GM13977 (cell line): ENCODE measurements around the gene ARHGAP19.

Experiments used
- DNase-seq: peaks from one replicate; pipeline ENCODE4 v3.0.0; 2012; ENCODE audit warnings: low spot score
- in situ Hi-C: fragments of 300-500 bp; cut with MboI; formaldehyde crosslinking; loops from one replicate; pipeline ENCODE4 v1.12.0; 2022; ENCODE audit warnings: low sequenced_read_pairs, low pct_unique_long_range_greater_than_20kb, mixed read lengths, inconsistent platforms; ENCODE audit not compliant: unreplicated experiment
- TF ChIP-seq, protein P1 (sequence below): IDR thresholded peaks from 2 replicates; pipeline ENCODE4 v1.5.1; 2012; ENCODE audit warnings: mild to moderate bottlenecking, control low read depth; ENCODE audit not compliant: insufficient read depth; ENCODE audit errors: extremely low read depth, missing control alignments

The ARHGAP19 gene

DNA sequence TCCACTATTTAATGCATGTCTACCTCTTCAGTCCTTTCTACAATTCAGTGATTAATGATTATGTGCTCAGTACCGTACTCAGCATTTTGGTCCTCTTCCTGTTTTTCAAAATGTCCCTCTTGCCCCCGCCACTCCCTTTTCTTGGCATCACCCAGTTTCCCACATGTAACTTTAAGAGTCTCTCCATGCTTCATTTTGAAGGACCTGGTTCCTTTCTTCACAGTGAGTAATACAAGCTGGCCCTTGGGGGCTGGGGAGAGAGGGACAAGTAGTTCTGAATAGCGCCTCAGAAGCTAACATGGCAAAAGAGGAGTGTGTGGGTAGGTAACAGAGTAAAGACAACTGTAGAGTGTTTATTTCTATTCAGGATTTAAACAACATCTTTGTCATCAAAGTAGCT, 72.1 kb downstream of the ARHGAP19 start:
- in situ Hi-C loops, result no loop called here
- DNase-seq, result no peak
- TF ChIP-seq, protein P1, sequence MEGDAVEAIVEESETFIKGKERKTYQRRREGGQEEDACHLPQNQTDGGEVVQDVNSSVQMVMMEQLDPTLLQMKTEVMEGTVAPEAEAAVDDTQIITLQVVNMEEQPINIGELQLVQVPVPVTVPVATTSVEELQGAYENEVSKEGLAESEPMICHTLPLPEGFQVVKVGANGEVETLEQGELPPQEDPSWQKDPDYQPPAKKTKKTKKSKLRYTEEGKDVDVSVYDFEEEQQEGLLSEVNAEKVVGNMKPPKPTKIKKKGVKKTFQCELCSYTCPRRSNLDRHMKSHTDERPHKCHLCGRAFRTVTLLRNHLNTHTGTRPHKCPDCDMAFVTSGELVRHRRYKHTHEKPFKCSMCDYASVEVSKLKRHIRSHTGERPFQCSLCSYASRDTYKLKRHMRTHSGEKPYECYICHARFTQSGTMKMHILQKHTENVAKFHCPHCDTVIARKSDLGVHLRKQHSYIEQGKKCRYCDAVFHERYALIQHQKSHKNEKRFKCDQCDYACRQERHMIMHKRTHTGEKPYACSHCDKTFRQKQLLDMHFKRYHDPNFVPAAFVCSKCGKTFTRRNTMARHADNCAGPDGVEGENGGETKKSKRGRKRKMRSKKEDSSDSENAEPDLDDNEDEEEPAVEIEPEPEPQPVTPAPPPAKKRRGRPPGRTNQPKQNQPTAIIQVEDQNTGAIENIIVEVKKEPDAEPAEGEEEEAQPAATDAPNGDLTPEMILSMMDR, result no peak

DNA sequence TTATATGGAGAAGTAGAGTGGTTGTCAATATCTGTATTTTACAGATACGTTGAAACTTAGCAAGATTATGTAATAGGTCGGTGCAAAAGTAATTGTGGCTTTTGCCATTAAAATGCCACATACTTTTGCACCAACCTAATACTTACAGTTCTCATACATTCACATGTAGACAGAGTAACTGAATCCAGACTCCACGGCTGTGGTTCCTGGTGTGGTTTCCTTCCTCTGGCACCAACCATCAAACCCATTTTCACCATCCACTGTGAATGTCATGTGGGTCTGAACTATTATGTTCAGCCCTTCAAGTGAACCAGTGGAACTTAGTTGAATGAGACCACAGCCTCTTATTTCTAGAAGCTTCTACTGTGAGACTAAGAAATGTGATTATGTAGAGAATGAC, 75.1 kb downstream of the ARHGAP19 start:
- TF ChIP-seq, protein P1, result no peak
- in situ Hi-C loops, result loop anchor here (10.0 kb wide), 1 partner anchor 142 kb away; no protein-coding TSS in a partner anchor
- no peak for DNase-seq

DNA sequence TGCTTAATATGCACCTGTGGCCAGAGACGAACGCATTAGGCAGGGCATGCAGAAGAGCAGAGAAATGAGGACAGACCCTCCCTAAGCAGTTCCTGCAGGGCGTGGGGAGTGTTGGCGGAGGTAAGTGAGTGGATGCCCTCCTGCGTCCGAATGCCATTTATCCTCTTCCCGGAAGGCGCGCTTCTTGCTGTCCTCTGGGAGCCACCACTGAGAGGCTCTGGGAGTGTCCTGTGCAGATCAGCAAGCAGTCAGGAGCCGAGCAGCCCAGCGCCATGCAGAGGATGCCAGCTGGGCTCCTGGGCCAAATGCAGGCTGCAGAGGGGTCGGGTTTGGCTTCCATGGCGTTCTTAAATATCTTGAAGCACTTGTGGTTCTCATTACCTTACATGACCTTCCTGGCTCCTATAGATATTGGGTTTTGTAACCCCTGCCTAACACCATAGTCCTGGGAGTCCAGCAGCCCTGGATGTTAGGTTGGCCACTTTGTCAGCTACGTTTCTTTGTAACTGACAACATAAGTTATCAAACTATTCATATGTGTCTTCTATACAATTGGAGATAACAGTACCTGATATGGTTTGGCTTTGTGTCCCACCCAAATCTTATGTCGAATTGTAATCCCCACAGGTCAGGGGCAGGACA, 76.7 kb downstream of the ARHGAP19 start:
- in situ Hi-C loops, result loop anchor here (10.0 kb wide), 1 partner anchor 141 kb away; no protein-coding TSS in a partner anchor
- TF ChIP-seq, protein P1, result no peak
- no peak for DNase-seq

DNA sequence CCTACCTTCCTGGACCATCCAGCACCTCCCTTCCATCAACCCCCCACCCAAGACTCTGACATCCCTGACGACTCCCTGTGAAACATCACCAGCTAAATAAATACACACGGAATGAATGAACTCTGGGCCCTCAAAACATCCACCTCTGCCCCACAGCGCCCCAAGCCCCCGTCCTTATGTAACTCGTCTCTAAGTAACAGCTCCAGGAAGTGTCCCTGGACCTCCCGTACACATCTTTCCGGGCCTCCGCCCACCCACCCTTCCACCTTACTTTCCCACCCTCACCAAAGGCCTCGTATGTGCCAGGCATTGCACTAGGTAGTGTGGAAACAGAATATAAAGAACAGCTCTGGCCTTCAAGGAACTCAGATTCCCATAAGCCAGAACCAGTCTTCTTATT, 79.0 kb downstream of the ARHGAP19 start:
- DNase-seq, result no peak
- in situ Hi-C loops, result loop anchor here (10.0 kb wide), 1 partner anchor 139 kb away; no protein-coding TSS in a partner anchor
- TF ChIP-seq, protein P1, result no peak

DNA sequence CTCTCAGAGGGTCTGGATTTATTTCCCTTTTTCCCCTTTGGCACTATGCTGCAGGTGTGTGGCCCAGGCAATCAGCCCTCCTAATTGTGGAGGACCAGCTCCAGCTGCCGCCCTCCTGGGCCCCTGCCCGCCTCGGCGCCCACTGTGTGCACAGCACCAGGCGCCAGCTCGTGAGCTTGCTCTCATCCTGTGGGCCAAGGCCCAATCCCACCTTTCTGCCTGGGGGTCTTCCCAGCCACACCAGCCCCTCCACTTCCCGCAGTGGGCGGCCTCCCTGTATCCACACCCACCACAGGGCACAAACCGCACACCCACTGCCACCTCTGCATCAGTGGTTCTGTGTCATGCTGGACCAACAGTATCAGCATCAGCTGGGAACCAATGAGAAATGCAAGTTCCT, 81.2 kb downstream of the ARHGAP19 start:
- TF ChIP-seq, protein P1, result no peak
- DNase-seq, result no peak
- in situ Hi-C loops, result loop anchor here (10.0 kb wide), 1 partner anchor 136 kb away; no protein-coding TSS in a partner anchor

DNA sequence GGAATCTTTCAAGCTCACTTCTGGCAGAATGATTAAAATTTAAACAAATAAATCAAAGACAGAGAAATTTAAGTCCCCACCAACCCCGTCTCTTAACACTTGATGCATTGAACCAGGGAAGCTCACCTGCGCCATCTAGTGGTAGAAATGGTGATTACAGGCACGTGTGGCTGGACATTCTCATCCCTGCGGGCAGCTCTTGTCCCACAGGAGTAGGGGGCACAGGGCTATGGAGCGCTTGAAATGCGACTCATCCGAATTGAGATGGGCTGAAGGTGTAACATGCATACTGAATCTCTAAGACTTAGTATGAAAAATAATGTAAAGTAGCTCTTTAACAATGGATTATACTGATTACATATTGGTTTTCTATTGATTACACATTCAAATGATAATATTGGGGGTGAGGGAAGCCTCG, 81.9 kb downstream of the ARHGAP19 start:
- in situ Hi-C loops, result loop anchor here (10.0 kb wide), 1 partner anchor 136 kb away; no protein-coding TSS in a partner anchor
- TF ChIP-seq, protein P1, result peak; percentile 89
- peak; percentile 75 for DNase-seq
